ENCODE measurements around the gene COMMD1.

Gene COMMD1

DNA sequence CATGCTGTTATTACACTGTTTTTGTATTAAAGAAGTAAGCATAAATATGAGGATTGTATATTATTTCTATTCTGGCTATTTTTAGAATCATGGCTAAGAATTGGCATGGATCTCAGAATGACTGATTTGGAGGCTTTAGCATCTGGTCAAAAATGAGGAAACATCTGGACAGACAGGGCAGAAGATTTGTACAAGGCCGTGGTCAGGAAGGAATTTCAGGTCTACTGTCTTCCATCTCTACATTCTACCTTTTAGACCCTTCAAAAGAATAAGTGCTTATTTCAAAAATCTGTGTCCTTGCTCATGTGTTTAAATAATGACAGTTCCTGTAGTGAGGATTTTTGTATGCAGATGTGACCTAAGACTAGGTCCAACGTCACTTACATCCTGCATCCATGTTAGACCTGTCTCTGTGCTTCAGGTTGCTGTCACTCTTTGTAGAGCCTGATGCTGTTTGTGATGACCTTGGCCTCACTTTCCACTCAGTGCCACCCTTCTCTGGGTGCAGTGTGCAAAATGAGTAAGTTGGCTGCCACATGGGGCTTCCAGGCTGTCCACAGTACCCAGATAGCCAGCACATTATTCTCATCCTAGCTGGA lies 235.8 kb downstream of the COMMD1 start:
- peak overlapping the region; percentile 26 for H3K27ac ChIP-seq (ENCODE audit: low read depth, low read length)
- H3K79me2 ChIP-seq (ENCODE audit: control insufficient read depth, low read length), result no peaks in the 10 kb centered on the region
- H3K4me1 ChIP-seq (ENCODE audit: control insufficient read depth, low read length), result peaks cover 60% of the 10 kb centered on the region
- H3K36me3 ChIP-seq (ENCODE audit: control insufficient read depth, low read length), result no peaks in the 10 kb centered on the region; the same call in 1 of the 2 replicates
- peak overlapping the region; percentile 15; the same call in 1 of the 2 replicates for H3K4me3 ChIP-seq (ENCODE audit: low read length)
- no peaks in the 10 kb centered on the region for H3K9me3 ChIP-seq (ENCODE audit: control insufficient read depth, insufficient read depth, low read length)
- H3K9me2 ChIP-seq (replicated peaks; ENCODE audit: control insufficient read depth, low read length), result no peaks in the 10 kb centered on the region
- no peaks in the 10 kb centered on the region for H3K27me3 ChIP-seq (ENCODE audit: control insufficient read depth, low read length)
- no peaks in the 10 kb centered on the region for H4K20me1 ChIP-seq (ENCODE audit: control insufficient read depth, insufficient read depth, low read depth, low read length)
- H3F3A ChIP-seq (ENCODE audit: control insufficient read depth, insufficient read depth), result peaks cover 3% of the 10 kb centered on the region; the same call in 1 of the 2 replicates
- TF ChIP-seq, protein P1, sequence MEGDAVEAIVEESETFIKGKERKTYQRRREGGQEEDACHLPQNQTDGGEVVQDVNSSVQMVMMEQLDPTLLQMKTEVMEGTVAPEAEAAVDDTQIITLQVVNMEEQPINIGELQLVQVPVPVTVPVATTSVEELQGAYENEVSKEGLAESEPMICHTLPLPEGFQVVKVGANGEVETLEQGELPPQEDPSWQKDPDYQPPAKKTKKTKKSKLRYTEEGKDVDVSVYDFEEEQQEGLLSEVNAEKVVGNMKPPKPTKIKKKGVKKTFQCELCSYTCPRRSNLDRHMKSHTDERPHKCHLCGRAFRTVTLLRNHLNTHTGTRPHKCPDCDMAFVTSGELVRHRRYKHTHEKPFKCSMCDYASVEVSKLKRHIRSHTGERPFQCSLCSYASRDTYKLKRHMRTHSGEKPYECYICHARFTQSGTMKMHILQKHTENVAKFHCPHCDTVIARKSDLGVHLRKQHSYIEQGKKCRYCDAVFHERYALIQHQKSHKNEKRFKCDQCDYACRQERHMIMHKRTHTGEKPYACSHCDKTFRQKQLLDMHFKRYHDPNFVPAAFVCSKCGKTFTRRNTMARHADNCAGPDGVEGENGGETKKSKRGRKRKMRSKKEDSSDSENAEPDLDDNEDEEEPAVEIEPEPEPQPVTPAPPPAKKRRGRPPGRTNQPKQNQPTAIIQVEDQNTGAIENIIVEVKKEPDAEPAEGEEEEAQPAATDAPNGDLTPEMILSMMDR (IDR thresholded peaks at IDR 0.05; ENCODE audit: low read depth, low read length, poor library complexity, severe bottlenecking), result no peak
- no peak for TF ChIP-seq EZH2phosphoT487 (IDR thresholded peaks at IDR 0.05; ENCODE audit: borderline replicate concordance, low read length)
- H3K4me2 ChIP-seq (ENCODE audit: low read length), result peak overlapping the region; percentile 32

DNA sequence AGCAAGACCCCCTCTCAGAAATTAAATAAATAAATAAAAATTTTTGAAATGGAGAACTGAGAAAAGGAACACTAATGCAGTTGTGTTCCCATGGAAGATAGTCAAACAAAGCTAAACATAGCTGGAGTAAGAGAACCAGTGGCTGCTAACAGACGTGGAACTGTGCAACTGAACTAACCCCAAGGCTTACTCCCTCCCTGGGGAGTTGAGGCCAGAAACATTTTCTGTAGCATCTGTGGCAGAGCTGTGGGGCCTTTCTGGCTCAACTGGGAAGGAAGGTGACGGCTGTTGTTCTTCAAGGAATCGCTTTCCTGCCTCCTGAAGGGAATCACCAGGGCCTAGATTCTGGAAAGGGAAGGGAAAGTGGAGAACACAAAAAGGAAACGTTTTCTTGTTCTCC lies 236.6 kb downstream of the COMMD1 start:
- Histone ChIP-seq H3K36me3 (ENCODE audit: control insufficient read depth, low read length) (no peaks in the 10 kb centered on the region; the same call in 1 of the 2 replicates), H3K27ac (ENCODE audit: low read depth, low read length) (peak overlapping the region; percentile 19; the same call in 1 of the 2 replicates), H4K20me1 (ENCODE audit: control insufficient read depth, insufficient read depth, low read depth, low read length) (no peaks in the 10 kb centered on the region), H3K9me2 (replicated peaks; ENCODE audit: control insufficient read depth, low read length) (no peaks in the 10 kb centered on the region), H3K27me3 (ENCODE audit: control insufficient read depth, low read length) (no peaks in the 10 kb centered on the region), H3K4me3 (ENCODE audit: low read length) (no peak overlapping the region), H3F3A (ENCODE audit: control insufficient read depth, insufficient read depth) (peaks cover 3% of the 10 kb centered on the region; the same call in 1 of the 2 replicates), H3K4me2 (ENCODE audit: low read length) (peak overlapping the region; percentile 16; the same call in 1 of the 2 replicates), H3K4me1 (ENCODE audit: control insufficient read depth, low read length) (peaks cover 67% of the 10 kb centered on the region), H3K9me3 (ENCODE audit: control insufficient read depth, insufficient read depth, low read length) (no peaks in the 10 kb centered on the region), H3K79me2 (ENCODE audit: control insufficient read depth, low read length) (no peaks in the 10 kb centered on the region)
- no peak for TF ChIP-seq EZH2phosphoT487 (IDR thresholded peaks at IDR 0.05; ENCODE audit: borderline replicate concordance, low read length)

- Histone ChIP-seq H3K79me2 (ENCODE audit: control insufficient read depth, low read length) (no peaks in the 10 kb centered on the region), H3K9me3 (ENCODE audit: control insufficient read depth, insufficient read depth, low read length) (no peaks in the 10 kb centered on the region), H3K4me1 (ENCODE audit: control insufficient read depth, low read length) (peaks cover 68% of the 10 kb centered on the region), H3K27ac (ENCODE audit: low read depth, low read length) (no peak overlapping the region), H3K36me3 (ENCODE audit: control insufficient read depth, low read length) (no peaks in the 10 kb centered on the region; the same call in 1 of the 2 replicates), H3K4me3 (ENCODE audit: low read length) (no peak overlapping the region), H3K4me2 (ENCODE audit: low read length) (no peak overlapping the region), H3K9me2 (replicated peaks; ENCODE audit: control insufficient read depth, low read length) (no peaks in the 10 kb centered on the region), H3K27me3 (ENCODE audit: control insufficient read depth, low read length) (no peaks in the 10 kb centered on the region), H3F3A (ENCODE audit: control insufficient read depth, insufficient read depth) (peaks cover 3% of the 10 kb centered on the region; the same call in 1 of the 2 replicates), H4K20me1 (ENCODE audit: control insufficient read depth, insufficient read depth, low read depth, low read length) (no peaks in the 10 kb centered on the region)
- TF ChIP-seq, protein P1 (IDR thresholded peaks at IDR 0.05; ENCODE audit: low read depth, low read length, poor library complexity, severe bottlenecking), result no peak
- no peak for TF ChIP-seq EZH2phosphoT487 (IDR thresholded peaks at IDR 0.05; ENCODE audit: borderline replicate concordance, low read length)
These were observed 238.2 kb downstream of the COMMD1 start for GRCh38 chr2:62143696-62144095.

All from DOHH2 (cell line).